Stimulated activated CD8-positive, alpha-beta memory T cell treated with anti-CD3 and anti-CD28 coated beads, Interleukin-15, amount 100 ng/mL, for 1 hour (primary cell): Measurements from ENCODE around the gene ADAMTS15.

Experiments used
- DNase-seq: peaks from one replicate; pipeline ENCODE4 v3.0.0-alpha.2; 2020; ENCODE audit warnings: low read depth

The ADAMTS15 gene

DNA sequence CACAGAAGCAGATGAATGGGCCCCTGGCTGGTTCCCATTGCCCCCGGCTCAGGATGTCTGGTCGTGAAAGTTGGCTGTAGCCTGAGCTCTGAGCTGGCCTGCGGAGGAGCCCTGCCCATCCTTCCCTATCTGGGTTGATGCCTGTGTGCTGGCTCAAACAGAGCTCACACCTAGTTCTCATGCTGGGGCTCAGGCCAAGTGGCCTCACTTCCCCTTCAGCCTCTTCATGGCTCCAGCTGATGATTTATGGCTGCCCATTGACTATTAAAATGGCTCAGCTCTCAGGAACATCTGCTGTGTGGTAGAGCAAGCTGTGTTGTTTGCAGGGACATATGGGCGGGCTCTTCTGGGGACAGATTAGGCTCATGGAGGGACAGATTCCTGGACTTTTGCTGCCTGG is 64.7 kb downstream of the ADAMTS15 start:
- no peak for DNase-seq

DNA sequence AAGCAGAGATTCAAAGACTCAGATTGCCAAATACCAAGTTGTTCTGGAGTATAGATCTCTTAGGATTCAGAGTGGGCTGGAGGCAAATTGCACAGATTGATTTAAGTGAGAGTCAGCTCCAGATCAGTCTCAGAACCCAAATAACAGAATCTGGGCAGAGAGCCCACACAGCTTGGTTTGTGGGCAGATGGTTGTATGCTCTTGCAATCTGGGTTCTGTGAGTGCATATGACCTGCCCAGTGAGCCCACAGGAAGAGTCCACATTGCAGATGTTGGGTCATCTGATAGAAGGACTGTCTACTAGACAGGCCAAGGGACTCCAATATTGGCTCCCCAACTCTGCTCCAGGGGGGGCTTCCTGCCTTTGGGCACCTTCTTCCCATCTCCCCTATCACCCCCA is 65.9 kb downstream of the ADAMTS15 start:
- DNase-seq: no peak

DNA sequence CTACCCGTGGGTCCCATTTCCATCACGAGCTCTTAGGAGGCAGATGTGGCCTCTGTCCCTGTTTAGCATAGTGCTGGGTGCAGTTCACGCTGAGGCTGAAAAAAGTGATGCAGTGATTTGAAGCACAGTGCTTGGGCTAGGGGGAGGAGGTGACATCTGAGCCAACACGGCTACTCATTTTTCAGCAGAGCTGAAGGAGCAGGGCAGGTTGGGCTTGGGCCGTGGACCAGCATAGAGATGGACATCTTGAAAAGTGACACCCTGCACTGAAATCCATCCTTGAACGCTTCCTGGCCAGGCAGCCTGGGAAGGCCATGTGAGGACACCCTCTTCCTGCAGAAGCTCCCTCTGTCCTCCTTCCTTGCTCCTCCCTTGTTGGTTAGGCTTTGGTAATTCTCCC is 66.4 kb downstream of the ADAMTS15 start:
- no peak for DNase-seq

DNA sequence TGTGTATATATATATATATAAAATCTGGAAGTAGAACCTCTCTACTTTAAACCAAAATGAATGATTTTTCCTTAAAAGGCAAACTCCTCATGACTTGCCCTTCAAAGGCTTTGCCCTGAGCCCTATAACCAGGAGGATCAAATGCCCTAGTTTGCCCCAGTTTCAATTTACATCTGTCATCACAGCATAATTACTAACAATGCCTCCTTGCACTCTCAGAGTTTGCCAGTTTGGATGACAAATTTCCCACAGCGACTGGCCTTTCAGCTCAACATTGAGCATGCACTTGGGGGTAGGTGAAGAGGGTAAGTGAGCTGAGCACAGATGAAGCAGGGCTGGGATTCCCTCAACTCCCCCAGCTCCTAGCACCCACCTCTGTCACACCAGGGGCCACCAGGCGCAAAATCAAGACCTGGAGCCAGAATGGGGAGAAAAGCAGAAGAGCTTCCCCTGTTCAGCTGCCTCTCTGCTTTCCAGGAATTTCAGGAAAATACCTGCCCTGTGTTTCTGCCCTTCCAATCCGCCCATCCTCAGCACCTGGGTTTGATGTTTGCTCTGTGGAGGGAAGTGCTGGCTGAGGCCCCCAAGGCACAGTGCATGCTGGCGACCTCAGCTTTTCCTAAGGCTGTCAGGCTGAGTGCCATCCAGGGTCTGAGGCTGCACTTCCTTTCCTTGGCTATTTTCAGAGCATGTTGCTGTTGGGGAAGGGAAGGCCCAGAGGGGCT is 67.5 kb downstream of the ADAMTS15 start:
- no peak for DNase-seq

DNA sequence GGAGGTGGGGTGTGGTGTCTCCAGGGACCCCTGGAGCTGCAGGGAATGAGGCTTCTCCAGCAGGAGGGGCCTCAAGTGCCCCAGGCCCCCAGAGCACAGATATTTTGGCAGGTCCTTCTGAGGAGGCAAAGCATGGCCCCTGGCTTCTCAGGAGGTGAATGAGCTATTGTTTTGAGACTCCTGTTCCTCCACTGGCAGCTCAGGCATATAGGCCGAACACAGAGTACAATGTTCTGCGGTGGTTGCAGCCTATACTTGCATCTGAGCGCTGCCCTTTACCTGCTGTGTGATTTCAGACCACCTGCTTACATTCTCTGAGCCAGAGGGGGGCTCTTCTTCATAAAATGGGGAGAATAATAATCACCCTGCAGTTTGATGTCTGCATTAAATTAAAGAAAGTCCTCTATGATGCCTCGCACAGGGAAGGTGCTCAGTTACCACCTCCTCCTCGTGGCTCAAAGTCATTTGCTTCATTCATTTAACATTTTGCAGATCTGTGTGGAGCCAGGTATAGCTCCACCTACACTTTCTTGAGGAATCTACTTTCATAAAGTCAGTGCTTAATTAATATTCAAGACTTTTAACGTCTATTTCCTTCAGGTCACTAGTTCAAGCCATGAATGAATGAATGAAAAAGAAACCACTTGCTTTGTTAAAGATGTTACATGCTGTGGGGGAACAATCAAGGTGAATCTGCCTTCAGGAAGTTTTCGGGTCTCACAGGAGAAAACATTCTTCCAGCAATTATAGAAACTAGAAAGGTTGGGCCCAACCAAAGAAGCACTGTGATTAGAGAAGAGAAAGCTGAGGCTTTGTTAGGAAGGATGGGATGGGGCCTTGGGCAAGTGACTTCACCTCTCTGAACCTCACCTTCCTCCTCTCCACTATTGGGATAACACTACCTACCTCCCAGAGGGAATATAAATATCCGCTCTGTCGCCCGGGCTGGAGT is 68.4 kb downstream of the ADAMTS15 start:
- DNase-seq: no peak

DNA sequence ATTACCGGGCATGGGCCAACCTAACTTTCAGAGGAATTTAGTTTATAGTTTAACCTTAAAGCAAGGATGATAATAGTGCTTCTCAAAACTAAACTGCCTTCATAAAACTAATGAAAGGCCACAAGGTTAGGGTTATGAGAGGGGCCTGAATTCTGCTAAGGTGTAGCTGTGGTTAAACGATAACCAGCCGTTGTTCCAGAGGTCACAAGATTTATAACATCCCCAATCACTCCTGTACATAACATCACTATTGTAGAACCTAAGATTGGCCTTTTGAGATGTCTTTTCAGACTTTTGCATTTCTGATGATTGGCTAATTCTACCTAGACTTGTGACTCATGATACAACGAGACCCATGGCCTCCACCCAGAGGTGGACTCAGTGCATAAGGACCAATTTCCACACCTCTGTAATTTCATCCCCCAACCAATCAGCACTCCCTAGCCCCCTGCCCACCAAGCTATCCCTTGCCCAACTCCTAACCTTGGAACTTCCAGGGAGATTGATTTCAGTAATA is 69.8 kb downstream of the ADAMTS15 start:
- DNase-seq: no peak

DNA sequence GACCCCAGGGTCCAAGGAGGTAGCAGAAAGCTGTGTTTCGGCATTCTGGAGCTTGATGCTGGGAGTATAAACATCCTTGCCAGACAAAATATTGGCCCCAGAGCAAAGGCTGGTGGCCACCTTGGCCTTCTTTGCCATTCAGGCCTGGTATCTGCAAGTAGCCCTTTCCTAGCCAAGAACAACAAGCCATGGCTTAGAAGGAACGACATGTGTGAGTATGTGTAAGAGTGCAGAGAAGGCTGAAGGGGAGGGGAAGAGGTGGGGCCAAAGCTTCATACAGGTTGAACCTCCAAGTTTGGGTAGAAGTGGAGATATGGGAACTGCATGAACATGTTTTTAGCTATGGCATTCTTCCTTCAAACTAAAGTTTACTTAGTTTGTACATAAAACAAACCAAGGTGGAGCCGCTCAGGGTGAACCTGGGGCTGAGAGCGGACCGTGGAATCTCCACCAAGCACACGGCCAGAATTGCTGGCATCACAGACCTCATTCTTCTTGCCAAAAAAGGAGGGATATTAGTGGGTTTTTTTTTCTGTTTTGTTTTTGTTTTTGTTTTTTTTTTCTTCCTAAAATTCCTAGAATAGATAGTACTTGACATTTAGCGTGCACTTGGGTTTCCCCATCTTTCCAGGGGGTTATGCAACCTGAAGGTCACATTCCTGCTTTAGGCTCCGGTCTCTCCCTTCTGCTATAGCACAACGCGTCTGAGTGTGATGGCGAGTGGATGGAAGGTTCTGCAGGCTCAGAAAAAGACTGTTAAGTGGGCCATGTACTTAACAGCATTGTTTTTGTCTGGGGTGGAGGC is 70.9 kb downstream of the ADAMTS15 start:
- no peak for DNase-seq

DNA sequence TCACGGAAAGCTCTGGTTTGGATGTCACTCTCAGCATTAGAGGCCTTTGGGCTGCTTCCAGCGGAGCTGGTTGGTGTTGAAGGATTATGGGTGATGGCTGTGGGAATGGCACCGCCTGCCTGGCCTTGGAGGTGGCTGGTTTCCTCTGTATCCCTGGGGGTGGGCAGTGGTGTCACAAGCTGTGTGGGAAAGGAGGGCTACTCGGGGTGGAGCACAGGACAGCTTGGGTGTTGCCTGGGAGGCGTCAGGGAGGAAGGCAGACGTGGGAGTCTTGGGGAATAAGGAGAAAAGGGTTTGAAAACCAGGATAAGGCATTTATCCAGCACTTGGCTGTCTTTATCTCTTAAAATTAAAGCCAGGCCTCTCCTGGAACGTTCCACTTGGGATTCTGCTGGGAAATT is 71.8 kb downstream of the ADAMTS15 start:
- no peak for DNase-seq

DNA sequence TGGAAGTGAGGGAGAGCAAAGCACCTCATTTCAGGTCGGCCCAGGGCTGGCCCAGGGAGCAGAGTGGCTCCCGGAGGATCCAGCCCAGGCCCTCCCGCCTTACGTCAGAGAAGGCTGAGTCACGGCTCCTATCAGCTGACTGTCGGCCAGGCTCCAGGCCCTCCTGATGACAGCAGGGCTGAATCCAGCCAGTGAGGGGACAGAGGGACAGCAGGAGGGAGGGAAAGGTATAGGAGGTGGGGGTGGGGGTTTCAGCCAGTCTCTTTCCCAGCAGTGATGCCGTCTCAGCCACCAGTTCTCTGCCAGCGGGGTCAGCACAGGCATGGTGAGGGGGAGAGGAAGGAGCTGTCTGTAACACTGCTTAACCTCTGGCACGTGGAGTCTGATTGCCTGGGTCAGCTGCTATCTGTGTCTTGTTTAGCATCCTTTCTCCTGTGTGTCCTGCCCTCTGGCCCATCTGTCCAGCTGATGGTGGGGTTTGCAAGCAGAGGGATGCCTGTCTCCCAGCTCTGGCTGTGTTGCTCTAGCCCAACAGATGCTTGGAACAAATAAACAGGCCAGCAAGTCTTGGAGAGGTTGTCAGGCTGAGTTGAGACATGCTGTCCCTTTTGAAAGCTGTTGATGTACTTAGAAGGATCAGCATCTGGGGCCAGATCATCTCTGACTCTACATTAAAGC is 74.0 kb downstream of the ADAMTS15 start:
- no peak for DNase-seq

DNA sequence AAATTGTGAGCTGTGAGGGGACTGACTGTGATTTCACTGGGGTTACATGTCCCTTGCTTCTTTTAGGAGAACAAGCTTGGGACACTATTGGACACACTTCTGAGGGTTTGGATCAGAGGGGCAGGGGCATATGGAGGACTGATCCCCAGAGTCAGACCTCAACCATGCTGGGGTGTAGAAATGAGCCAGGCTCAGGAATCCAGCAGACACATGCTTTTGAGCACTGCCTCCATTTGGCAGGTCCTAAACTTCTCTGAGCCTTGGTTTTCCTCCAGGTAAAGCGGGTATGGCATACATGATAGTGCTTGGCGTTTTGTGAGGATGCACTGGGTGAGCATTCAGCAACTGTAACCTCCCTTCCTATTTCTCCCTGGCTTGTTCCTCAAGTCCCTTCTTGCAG is 74.7 kb downstream of the ADAMTS15 start:
- DNase-seq: no peak

DNA sequence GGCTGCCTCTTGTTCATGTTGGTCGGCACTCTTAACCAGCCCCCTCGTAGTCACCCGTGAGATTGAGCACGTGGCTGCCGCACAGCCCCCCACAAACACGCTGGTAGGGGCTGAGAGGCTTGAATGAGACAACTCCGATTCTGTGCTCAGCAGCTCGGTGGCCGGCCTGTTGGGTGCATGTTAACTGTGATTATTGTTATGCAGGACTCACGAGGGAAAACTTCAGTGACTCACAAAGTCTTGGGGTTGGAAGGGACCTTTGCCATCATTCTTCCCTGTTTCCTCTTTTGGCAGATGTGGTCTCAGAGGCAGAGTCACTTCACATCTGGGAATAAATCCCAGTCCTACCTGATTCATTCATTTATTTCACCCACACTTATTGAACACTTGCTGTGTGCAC is 75.2 kb downstream of the ADAMTS15 start:
- no peak for DNase-seq

DNA sequence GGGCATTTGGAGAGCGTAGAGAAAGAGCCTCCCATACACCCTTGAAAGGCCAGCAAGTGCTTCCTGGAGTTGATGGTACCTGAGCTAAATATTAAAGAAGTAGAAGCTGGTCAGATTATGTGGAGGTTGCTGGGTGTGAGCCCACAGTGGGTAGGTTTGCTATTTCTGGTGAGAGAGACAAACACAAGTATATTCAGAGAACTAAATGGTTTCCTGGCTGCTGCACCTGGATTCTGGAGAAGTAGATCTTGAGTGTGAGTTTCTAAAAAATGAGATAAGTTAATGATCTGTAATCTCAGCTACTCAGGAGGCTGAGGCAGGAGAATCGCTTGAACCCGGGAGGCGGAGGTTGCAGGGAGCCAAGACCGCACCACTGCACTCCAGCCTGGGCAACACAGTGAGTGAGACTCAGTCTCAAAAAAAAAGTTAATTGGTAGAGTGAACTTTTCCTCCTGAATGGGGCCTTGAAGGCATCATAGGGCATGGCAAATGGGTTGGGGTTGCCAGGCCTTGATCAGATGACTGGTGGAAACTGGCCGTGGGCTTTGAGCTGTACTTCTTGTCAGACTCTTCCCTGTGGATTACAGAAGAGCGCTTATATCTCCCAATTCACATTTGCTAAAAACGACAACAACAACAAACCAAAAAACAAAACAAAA is 75.8 kb downstream of the ADAMTS15 start:
- DNase-seq: no peak

DNA sequence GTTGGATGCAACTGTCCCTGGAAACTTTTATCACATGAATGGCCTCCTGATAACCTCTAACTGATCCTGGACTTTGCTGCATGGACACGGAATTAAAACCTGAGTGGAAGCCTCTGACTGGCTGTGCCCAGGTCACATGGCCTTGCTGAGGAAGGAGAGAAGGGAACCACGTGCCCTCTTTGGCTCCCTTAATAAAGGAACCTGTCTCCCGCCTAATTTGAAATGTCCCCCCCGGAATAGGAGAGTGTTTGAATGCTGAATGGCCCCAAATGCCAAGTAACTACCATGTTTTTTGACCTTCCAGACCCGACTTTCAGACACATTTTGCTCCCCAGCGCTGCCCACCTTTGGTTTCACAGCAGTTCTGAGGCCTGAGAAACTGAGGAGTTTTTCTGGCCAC is 76.9 kb downstream of the ADAMTS15 start:
- DNase-seq: no peak
